GM20000 (cell line): ENCODE results near the gene DHRS13.
A peak's percentile ranks its signal among the peaks of the same experiment; 100 is the strongest.

Experiments used
- DNase-seq: peaks from one replicate; pipeline ENCODE4 v3.0.0; 2012; ENCODE audit warnings: low spot score
- CTCF ChIP-seq: IDR thresholded peaks from 2 replicates; pipeline ENCODE4 v1.5.1; 2012; ENCODE audit warnings: mild to moderate bottlenecking, control low read depth; ENCODE audit errors: extremely low read depth, missing control alignments

DHRS13 gene

GRCh38 chr17:28895794-28896447 is 7.0 kb downstream of the DHRS13 start:
- no peak for TF ChIP-seq CTCF

DNA sequence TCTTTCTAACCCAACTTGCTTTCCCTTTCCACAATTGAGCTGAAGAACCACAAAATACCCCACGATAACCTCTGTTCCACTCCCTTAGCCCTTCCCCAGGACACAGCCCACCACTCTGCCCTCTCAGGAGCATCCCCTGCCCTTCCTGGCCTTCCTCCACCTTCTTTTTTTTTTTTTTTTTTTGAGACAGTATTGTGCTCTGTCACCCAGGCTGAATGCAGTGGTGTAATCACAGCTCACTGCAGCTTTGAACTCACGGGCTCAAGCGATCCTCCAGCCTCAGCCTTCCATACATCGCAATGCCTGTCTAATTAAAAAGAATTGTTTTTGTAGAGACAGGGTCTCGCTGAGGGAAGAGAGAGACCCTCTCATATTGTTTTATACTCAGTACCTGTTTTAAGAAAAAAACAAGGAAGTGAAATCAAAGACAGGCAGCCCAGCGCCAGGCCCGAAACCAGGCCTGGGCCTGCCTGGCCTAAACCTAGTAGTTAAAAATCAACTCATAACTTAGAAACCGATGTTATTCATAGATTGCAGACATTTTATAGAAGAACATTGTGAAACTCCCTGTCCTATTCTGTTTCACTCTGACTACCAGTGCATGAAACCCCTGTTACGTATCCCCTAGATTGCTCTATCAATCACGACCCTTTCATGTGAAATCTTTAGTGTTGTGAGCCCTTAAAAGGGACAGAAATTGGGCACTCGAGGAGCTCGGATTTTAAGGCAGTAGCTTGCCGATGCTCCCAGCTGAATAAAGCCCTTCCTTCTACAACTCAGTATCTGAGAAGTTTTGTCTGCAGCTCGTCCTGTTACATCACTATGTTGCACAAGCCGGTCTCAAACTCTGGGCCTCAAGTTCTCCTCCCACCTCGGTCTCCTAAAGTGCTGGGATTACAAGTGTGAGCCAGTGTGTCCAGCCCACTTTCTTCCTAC is 9.4 kb downstream of the DHRS13 start:
- DNase-seq: peak; percentile 47

More at GRCh38 chr17:28895794-28896447, 7.0 kb downstream of the DHRS13 start:
- DNase-seq: no peak

DNA sequence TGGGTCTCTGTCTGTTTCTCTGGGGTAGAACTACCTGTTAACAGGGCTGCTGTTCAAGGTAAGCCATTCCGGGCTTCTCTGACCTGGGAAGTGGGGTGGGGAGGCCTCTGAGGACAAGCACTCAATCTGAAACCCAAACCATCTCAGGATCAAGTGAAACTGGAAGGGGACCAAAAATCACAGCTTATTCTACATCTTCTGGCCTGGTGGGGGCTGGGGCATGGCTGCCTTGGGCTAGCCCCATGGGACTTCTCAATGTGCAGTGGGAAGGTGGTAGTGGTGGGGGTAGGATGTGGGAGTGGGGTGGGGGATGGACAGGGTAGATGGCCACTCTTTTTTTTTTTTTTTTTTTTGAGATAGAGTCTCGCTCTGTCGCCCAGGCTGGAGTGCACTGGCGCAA is 10.9 kb downstream of the DHRS13 start:
- no peak for TF ChIP-seq CTCF
- peak; percentile 38 for DNase-seq

- DNase-seq: no peak
These were observed 11.7 kb downstream of the DHRS13 start for GRCh38 chr17:28891201-28891600.

GRCh38 chr17:28889996-28890395 is 12.9 kb downstream of the DHRS13 start:
- DNase-seq: no peak
- TF ChIP-seq CTCF: no peak

More at GRCh38 chr17:28891201-28891600, 11.7 kb downstream of the DHRS13 start:
- TF ChIP-seq CTCF: no peak

DNA sequence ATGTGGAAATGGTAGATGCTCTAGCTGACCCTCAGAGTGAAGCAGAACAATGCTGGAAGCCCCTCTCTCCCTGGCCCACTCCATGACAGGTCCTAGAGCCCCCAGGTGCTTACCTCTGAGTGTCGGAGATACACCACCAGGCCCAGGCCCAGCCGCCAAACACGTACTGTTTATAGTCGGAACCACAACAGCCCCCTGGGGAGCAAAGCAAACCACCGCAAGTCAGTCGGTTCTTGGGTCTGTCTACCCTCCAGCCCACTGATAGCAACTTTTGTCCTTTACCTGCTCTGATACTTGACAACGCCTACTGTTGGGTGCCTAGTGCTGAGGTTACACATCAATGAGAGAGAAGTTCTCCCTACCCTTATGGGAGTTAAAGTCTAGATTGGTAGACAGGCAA is 14.0 kb downstream of the DHRS13 start:
- no peak for DNase-seq
- no peak for TF ChIP-seq CTCF

- DNase-seq: no peak
- TF ChIP-seq CTCF: no peak
These were observed 14.9 kb downstream of the DHRS13 start for GRCh38 chr17:28887871-28888471.
